Measurements from ENCODE around the gene FFAR1.
A peak's percentile ranks its signal among the peaks of the same experiment; 100 is the strongest.

FFAR1 gene

DNA sequence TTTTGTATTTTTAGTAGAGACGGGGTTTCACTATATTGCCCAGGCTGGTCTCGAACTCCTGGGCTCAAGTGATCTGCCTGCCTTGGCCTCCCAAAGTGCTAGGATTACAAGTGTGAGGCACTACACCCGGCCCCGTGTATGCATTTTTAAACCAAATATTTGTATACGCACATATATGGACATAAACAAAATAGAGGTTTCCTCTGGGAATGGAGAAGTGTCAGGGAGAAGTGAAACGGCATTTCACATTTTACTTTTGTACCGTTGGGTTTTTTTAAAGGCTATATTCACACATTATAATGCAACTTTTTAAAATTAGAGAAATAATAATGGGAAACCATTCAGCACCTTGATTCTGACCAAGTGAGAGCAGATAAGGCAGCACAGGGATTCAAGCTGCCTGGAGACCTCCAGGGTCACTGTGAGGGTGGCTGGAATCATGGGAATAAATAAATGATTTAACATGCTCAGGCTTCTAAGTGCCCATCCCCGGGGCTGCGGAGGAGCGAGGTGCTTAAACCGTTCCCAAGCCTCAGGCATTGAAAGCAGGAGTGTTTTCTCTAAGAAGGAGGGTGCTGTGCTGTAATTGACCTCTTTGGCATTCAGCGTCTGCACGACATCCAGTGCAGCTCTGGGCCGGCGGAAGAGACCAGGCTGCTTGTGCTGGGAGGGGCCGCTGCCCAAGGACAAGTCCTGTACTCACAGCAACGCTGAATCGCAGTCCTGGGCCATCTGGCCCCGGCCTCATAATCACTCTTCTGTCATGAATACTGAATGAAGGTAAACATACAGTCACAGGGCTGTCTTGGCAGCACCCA is 47.9 kb downstream of the FFAR1 start:
- DNase-seq, result peak; percentile 38

DNA sequence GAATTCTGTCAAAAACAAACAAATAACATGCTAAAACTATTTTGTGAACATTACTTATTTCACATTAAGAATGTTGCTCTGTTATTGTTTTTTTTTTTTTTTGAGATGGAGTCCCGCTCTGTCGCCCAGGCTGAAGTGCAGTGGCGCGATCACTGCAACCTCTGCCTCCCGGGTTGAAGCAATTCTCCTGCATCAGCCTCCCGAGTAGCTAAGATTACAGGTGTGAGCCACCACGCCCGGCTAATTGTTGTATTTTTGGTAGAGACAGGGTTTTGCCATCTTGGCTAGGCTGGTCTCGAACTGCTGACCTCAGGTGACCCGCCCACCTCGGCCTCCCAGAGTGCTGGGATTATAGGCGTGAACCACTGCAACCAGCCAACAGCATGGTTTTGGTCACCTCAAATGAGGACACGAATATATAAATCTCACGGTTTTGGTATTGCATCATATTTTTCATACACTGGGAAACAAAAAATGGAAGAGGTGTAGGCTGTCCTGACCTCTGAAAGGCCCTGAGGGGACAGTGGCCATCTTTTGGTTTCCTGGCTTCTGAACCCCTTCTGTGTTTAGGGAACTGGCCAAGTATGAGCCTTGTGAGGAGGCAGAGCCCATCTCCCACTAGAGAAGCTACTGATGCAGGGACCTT is 48.7 kb downstream of the FFAR1 start:
- DNase-seq, result no peak

DNA sequence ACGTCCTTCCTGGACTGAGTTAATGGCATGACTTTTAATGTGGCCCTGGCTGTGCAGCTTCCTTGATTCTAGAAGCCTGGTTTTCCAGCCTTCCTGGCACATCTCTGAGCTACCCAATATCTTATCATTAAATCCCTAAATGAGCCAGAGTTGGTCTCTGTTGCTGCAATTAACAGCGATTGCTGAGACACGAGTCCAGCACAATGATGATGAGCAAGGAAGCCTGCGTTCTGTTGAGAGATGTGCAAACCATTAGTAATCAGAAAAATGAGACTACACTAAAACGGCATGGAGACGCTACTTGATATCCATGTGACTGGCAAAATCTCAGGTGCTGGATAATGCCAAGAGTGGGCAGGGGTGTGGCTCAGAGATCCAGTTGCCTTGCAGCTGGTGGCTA is 49.4 kb downstream of the FFAR1 start:
- no peak for DNase-seq
